ENCODE results near the gene DGKG.

DNA sequence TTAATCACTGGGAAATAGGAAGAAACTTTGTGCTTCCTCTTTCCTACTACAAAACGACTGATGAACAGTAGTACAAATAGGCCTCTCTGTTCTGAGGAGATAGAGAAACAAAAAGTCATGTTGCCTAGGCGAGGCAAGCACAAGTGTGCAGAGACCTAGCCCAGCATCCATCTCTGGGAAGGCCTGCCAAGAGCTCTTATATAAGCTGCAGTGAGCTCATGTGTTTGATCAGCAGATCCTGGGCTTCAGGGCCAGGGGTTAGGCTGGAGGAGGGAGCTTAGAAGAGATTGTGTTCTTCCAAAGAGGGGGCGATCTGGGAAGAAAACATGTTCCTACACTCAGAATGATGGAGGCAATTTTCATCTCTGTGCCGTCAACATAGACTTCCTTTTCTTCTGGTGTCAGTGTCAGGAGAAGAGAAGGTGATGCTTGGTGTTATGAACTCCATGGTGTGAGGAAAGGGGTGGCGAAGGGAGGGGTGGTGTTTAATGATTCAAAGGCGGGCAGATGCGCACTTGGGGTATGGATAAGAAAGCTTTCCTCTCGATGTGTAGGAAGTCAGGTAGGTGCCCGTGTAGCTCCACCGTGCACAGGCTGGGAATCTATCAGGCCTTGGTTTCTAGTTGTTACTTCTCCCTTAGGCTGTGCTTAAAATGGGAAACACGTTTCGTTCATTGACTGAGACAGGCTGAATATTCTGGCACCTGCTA, 223.6 kb downstream of the DGKG start:
- TF ChIP-seq, protein P1, sequence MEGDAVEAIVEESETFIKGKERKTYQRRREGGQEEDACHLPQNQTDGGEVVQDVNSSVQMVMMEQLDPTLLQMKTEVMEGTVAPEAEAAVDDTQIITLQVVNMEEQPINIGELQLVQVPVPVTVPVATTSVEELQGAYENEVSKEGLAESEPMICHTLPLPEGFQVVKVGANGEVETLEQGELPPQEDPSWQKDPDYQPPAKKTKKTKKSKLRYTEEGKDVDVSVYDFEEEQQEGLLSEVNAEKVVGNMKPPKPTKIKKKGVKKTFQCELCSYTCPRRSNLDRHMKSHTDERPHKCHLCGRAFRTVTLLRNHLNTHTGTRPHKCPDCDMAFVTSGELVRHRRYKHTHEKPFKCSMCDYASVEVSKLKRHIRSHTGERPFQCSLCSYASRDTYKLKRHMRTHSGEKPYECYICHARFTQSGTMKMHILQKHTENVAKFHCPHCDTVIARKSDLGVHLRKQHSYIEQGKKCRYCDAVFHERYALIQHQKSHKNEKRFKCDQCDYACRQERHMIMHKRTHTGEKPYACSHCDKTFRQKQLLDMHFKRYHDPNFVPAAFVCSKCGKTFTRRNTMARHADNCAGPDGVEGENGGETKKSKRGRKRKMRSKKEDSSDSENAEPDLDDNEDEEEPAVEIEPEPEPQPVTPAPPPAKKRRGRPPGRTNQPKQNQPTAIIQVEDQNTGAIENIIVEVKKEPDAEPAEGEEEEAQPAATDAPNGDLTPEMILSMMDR (IDR thresholded peaks at IDR 0.05), result no peak
- TF ChIP-seq POLR2A (IDR thresholded peaks at IDR 0.05), result no peak

All from right lobe of liver (tissue), 4 donors.